GM12878 (cell line): Measurements from ENCODE around the gene ASB14. TPM values are rescaled to one million over a fixed set of nuclear protein-coding genes. Genes with fewer than 3 reads are reported as not detected.

Experiments
- ATAC-seq: fragments of 200-7000 bp; cut with Tn5 transposase; 3 replicates; pipeline ENCODE4 v1.9.1; 2020; ENCODE audit warnings: mild to moderate bottlenecking, moderate library complexity
- BruUV-seq: library from RNA; stranded (reverse); fragments of 400-500 nt; replicated peaks from 2 replicates; lab custom pipeline; 2021; lab: Mats Ljungman, UMichigan
- CTCF ChIA-PET: fragments of 300-600 bp; sonication (Branson Sonifier 250); formaldehyde crosslinking; extraction: SDS; loops from one replicate; lab custom pipeline; 2021; ENCODE audit warnings: inconsistent platforms; lab: Yijun Ruan, JAX
- POLR2A ChIA-PET: fragments of 350-600 bp; formaldehyde crosslinking; extraction: SDS; loops from one replicate; lab custom pipeline; 2021; ENCODE audit warnings: inconsistent platforms; lab: Charles Lee
- RAD21 ChIA-PET: fragments of 300-600 bp; sonication (Branson Sonifier 250); formaldehyde crosslinking; loops from one replicate; lab custom pipeline; 2023; ENCODE audit warnings: antibody characterized with exemption; ENCODE audit not compliant: unreplicated experiment; lab: Charles Lee
- SMC1A ChIA-PET: fragments of 300-600 bp; sonication (Branson Sonifier 250); formaldehyde crosslinking; loops from one replicate; lab custom pipeline; 2023; ENCODE audit not compliant: unreplicated experiment, uncharacterized antibody; lab: Charles Lee
- DNase-seq: peaks from one replicate; pipeline ENCODE4 v3.0.0-alpha.2; 2011; ENCODE audit warnings: low read depth, low spot score
- FAIRE-seq: peaks from 3 replicates; lab custom pipeline; 2011; peaks lifted over from hg19 to GRCh38; lab: Jason Lieb, UNC
- H2AFZ ChIP-seq: 2 replicates; pipeline ENCODE4 v1.6.0; 2011; ENCODE audit warnings: low read depth, low read length, control low read depth; ENCODE audit not compliant: control insufficient read depth
- H3K27ac ChIP-seq: 2 replicates; pipeline ENCODE4 v1.5.1; 2011; ENCODE audit warnings: control low read depth; ENCODE audit not compliant: control insufficient read depth, insufficient read depth
- H3K27me3 ChIP-seq, 2 experiments: replicated peaks in 1 of 2; 2 replicates each; pipeline versions ENCODE4 v1.6.0 to v1.6.1; 2011; ENCODE audit warnings: low read length in 1 of 2; ENCODE audit not compliant: control insufficient read depth in 2 of 2, insufficient read depth in 2 of 2
- H3K36me3 ChIP-seq, 2 experiments: 2 replicates each; pipeline ENCODE4 v1.5.1; 2011; ENCODE audit warnings: low read length in 1 of 2; ENCODE audit not compliant: control insufficient read depth in 2 of 2, insufficient read depth in 2 of 2
- H3K4me1 ChIP-seq: 2 replicates; pipeline ENCODE4 v1.6.1; 2011; ENCODE audit warnings: mild to moderate bottlenecking, low read length, moderate library complexity, mixed read lengths; ENCODE audit not compliant: control insufficient read depth, insufficient read depth
- H3K4me2 ChIP-seq: 2 replicates; pipeline ENCODE4 v1.6.0; 2011; ENCODE audit warnings: control low read depth; ENCODE audit not compliant: control insufficient read depth, insufficient read depth
- H3K4me3 ChIP-seq: fragments of 200-600 bp; sonication (generic); 2 replicates; pipeline ENCODE4 v1.5.1; 2016
- H3K79me2 ChIP-seq: 2 replicates; pipeline ENCODE4 v1.6.0; 2011; ENCODE audit warnings: low read length; ENCODE audit not compliant: control insufficient read depth, insufficient read depth
- H3K9ac ChIP-seq: 2 replicates; pipeline ENCODE4 v1.8.0; 2011; ENCODE audit warnings: low read length, control low read depth, mixed read lengths; ENCODE audit not compliant: control insufficient read depth, insufficient read depth
- H3K9me3 ChIP-seq: replicated peaks from 3 replicates; pipeline ENCODE4 v1.5.1; 2011; ENCODE audit warnings: mild to moderate bottlenecking, low read length; ENCODE audit not compliant: control insufficient read depth, insufficient read depth
- H4K20me1 ChIP-seq: 2 replicates; pipeline ENCODE4 v1.6.0; 2011; ENCODE audit not compliant: control insufficient read depth, insufficient read depth
- CEBPB ChIP-seq, 2 experiments: fragments of 150-350 bp in 1 of 2; IDR thresholded peaks; 2 replicates each; pipeline ENCODE4 v1.6.1; 2012 to 2014; ENCODE audit warnings: low read depth in 2 of 2, low read length in 2 of 2, borderline replicate concordance in 1 of 2, inconsistent platforms in 1 of 2
- PAX5 ChIP-seq: IDR thresholded peaks from 2 replicates; pipeline ENCODE4 v1.6.1; 2011; ENCODE audit warnings: low read depth, low read length, borderline replicate concordance
- RB1 ChIP-seq: fragments of 450-650 bp; formaldehyde crosslinking; IDR thresholded peaks from 2 replicates; pipeline ENCODE4 v1.6.1; 2017; ENCODE audit warnings: mild to moderate bottlenecking, borderline replicate concordance
- SRF ChIP-seq, 2 experiments: IDR thresholded peaks; 2 replicates each; pipeline ENCODE4 v1.6.1; 2011; ENCODE audit warnings: low read depth in 2 of 2, low read length in 2 of 2, mild to moderate bottlenecking in 1 of 2, moderate library complexity in 1 of 2
- TAF1 ChIP-seq: IDR thresholded peaks from 2 replicates; pipeline ENCODE4 v1.6.1; 2011; ENCODE audit warnings: mild to moderate bottlenecking, low read depth, low read length, borderline replicate concordance
- TCF7 ChIP-seq: IDR thresholded peaks from 2 replicates; pipeline ENCODE4 v1.6.1; 2014; ENCODE audit warnings: antibody characterized with exemption, borderline replicate concordance
- ZBTB40 ChIP-seq: fragments of 450-650 bp; IDR thresholded peaks from 2 replicates; pipeline ENCODE4 v1.6.1; 2016; ENCODE audit warnings: mild to moderate bottlenecking, moderate library complexity, borderline replicate concordance
- ZNF592 ChIP-seq: fragments of 450-650 bp; IDR thresholded peaks from 2 replicates; pipeline ENCODE4 v1.6.1; 2017; ENCODE audit warnings: mild to moderate bottlenecking, moderate library complexity
- WGBS: methylation state at CpG from one replicate; pipeline ENCODE4 v1.1.6; 2016; ENCODE audit warnings: low lambda C conversion rate; ENCODE audit not compliant: insufficient replicate concordance, insufficient coverage; ENCODE audit errors: missing lambda C conversion rate; 5-methylcytosine and 5-hydroxymethylcytosine counted together
- in situ Hi-C: fragments of 300-500 bp; cut with MboI; formaldehyde crosslinking; loops from 9 replicates; pipeline ENCODE4 v1.14.3; 2018; ENCODE audit warnings: mixed read lengths
- intact Hi-C: fragments of 100-400 bp; cut with micrococcal nuclease; formaldehyde crosslinking; loops from one replicate; pipeline ENCODE4 v1.14.2; 2022; ENCODE audit not compliant: unreplicated experiment
- polyA plus RNA-seq, 11 experiments: library from polyadenylated mRNA; depleted of rRNA in 4 of 11; unstranded in 6 of 11; stranded (reverse) in 5 of 11; fragments of >200 nt; fragmentation: Nextera tagmentation in 4 of 11; fragmentation: Illumina TruSeq in 1 of 11; extraction: Ambion mirVana in 4 of 11; extraction: Trizol in 1 of 11; gene quantifications; 1 replicate in 1 of 11; 2 replicates in 10 of 11; pipeline versions ENCODE4 v1.2.1 to v1.2.3, GENCODE V29; 2011 to 2016; ENCODE audit warnings: inconsistent platforms in 2 of 11, missing spikeins in 2 of 11, low read depth in 1 of 11
- total RNA-seq, 4 experiments: library from RNA; depleted of rRNA in 3 of 4; stranded (reverse); fragments of >200 nt in 3 of 4; fragmentation: Illumina TruSeq in 1 of 4; extraction: Trizol in 1 of 4; gene quantifications; 2 replicates each; pipeline versions ENCODE4 v1.2.1 to v1.2.3, GENCODE V29; 2013 to 2021

The ASB14 gene
- total and polyA plus RNA-seq, 10 of the 15 experiments (the other 5 are each of a cell fraction or from before 2014, with no cell fraction given), result 0.18 to 0.63 (median 0.21) TPM; not detected in 6

- WGBS, result 93% methylated on average over 2 of the region's 2 CpGs
- H3K9ac ChIP-seq, result no peak overlapping the region
- ChIA-PET RAD21 (interaction anchor here (1.2 to 1.5 kb wide), 2 partner anchors 37 to 55 kb away, joined by 4 to 7 read pairs; no protein-coding TSS in a partner anchor), POLR2A (interaction anchor here (0.6 to 3.2 kb wide), 7 partner anchors 8 to 37 kb away, joined by 3 to 15 read pairs (median 6); no protein-coding TSS in a partner anchor), CTCF (interaction anchor here (0.9 to 1.6 kb wide), 6 partner anchors 9 to 164 kb away, joined by 3 to 8 read pairs (median 6); no protein-coding TSS in a partner anchor), SMC1A (interaction anchor here (0.7 to 1.8 kb wide), 7 partner anchors 11 to 64 kb away, joined by 3 to 8 read pairs (median 3); no protein-coding TSS in a partner anchor)
- H3K4me2 ChIP-seq, result no peak overlapping the region; the same call in 1 of the 2 replicates
- no peaks in the 10 kb centered on the region for H4K20me1 ChIP-seq
- no peaks in the 10 kb centered on the region; the same call in 2 of the 3 replicates for H3K9me3 ChIP-seq
- ATAC-seq (no peak), FAIRE-seq (no peak), DNase-seq (no peak)
- H2AFZ ChIP-seq, result no peak overlapping the region
- H3K27ac ChIP-seq, result no peak overlapping the region
- in situ Hi-C loops (no loop called here), intact Hi-C loops (no loop called here)
- BruUV-seq, result no TSS peak
- H3K79me2 ChIP-seq, result peaks cover 51% of the 10 kb centered on the region
- peaks cover 0 to 14% of the 10 kb centered on the region in 2 experiments; a peak in 2 of 4 replicates for H3K36me3 ChIP-seq
- no peak overlapping the region for H3K4me3 ChIP-seq
- peaks cover 3% of the 10 kb centered on the region; the same call in 1 of the 2 replicates for H3K4me1 ChIP-seq
- H3K27me3 ChIP-seq, result no peaks in the 10 kb centered on the region
- TF ChIP-seq CEBPB (IDR thresholded peaks at IDR 0.05; ENCODE audit: borderline replicate concordance in 1 of 2, low read depth in 2 of 2, low read length in 2 of 2), result no peak
- TF ChIP-seq ZNF592, result no peak
- TF ChIP-seq TCF7, result no peak
- no peak for TF ChIP-seq TAF1
- no peak for TF ChIP-seq SRF (IDR thresholded peaks at IDR 0.05; ENCODE audit: low read depth in 2 of 2, low read length in 2 of 2)
- no peak for TF ChIP-seq RB1
- TF ChIP-seq PAX5, result no peak
- no peak for TF ChIP-seq ZBTB40
These were observed 58.7 kb downstream of the ASB14 start for GRCh38 chr3:57233799-57234198.
